HFFc6 (cell line): ENCODE measurements around the gene KIF18B. TPM values are rescaled to one million over a fixed set of nuclear protein-coding genes. Genes with fewer than 3 reads are reported as not detected.

Source experiments
- DNase-seq: peaks from one replicate; pipeline ENCODE4 v3.0.0-alpha.2; 2018
- H3K27ac Mint-ChIP-seq: 2 replicates; pipeline ENCODE4 v1.8.0; 2020; ENCODE audit warnings: mild to moderate bottlenecking, mixed read lengths
- H3K27me3 Mint-ChIP-seq: 2 replicates; pipeline ENCODE4 v1.8.0; 2021; ENCODE audit warnings: mild to moderate bottlenecking, moderate library complexity, mixed read lengths; ENCODE audit not compliant: insufficient read depth
- H3K36me3 Mint-ChIP-seq: 2 replicates; pipeline ENCODE4 v1.8.0; 2021; ENCODE audit warnings: low read depth, mixed read lengths
- H3K4me1 Mint-ChIP-seq: 2 replicates; pipeline ENCODE4 v1.8.0; 2020; ENCODE audit warnings: low read depth, mixed read lengths
- H3K4me3 Mint-ChIP-seq: 2 replicates; pipeline ENCODE4 v1.8.0; 2020; ENCODE audit warnings: mild to moderate bottlenecking, moderate library complexity, mixed read lengths
- H3K9me3 Mint-ChIP-seq: 2 replicates; pipeline ENCODE4 v1.8.0; 2020; ENCODE audit warnings: mild to moderate bottlenecking, mixed read lengths
- total RNA-seq, 6 experiments: library from RNA; stranded (reverse); fragmentation: NEBNext Ultra II Directional; extraction: Animal tissue kit (Norgen Biotek cat#: 25700); gene quantifications; 2 replicates in 1 of 6; 3 replicates in 5 of 6; pipeline ENCODE4 v1.2.3, GENCODE V29; 2021
- TF ChIP-seq, protein P1 (sequence below): fragments of 200-600 bp; sonication (generic); IDR thresholded peaks from 2 replicates; pipeline ENCODE4 v1.5.0; 2021; ENCODE audit warnings: antibody characterized with exemption, mild to moderate bottlenecking

Gene KIF18B
- total RNA-seq, 6 experiments from 2014 or later = 11.4 to 25.6 (median 24.1) TPM

DNA sequence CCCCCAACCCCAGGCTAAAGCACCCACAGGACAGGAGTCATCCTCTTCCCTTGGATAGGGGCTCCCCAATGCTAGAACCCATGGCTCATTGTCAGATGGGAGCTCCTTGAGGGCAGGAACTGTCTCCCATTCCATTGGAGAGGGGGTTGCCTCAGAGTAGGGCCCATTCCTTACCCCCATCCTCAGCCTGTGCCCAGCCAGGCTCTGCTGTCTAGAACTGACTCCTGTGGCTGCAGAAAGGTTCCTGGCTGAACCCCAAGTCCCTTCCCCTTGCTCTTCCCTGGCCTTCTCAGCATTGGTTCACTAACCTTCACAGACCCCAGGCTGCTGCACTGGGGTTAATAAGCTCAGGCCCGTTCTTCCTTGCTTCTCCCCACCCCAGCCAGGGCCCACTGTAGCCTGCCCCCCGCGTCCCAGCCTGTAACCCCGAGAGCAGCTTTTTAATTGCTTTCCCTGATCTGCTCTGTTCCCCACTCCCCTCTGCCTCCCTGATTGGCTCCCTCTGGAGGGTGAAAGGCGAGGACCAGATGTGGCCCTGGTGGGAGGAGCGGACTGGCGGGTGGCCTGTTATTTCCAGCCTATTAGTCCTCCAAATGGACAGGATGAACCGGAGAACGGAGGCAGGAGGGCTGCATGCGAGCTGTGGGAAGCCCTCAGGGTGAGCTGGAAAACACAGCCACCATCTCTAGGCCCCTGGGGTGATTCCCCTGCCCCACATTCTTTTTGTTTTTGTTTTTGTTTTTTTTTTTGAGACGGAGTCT is 26.3 kb downstream of the KIF18B start:
- peaks cover 6% of the 10 kb centered on the region for H3K27me3 Mint-ChIP-seq
- H3K27ac Mint-ChIP-seq = no peak overlapping the region
- H3K36me3 Mint-ChIP-seq = peaks cover 6% of the 10 kb centered on the region; the same call in 1 of the 2 replicates
- TF ChIP-seq, protein P1, sequence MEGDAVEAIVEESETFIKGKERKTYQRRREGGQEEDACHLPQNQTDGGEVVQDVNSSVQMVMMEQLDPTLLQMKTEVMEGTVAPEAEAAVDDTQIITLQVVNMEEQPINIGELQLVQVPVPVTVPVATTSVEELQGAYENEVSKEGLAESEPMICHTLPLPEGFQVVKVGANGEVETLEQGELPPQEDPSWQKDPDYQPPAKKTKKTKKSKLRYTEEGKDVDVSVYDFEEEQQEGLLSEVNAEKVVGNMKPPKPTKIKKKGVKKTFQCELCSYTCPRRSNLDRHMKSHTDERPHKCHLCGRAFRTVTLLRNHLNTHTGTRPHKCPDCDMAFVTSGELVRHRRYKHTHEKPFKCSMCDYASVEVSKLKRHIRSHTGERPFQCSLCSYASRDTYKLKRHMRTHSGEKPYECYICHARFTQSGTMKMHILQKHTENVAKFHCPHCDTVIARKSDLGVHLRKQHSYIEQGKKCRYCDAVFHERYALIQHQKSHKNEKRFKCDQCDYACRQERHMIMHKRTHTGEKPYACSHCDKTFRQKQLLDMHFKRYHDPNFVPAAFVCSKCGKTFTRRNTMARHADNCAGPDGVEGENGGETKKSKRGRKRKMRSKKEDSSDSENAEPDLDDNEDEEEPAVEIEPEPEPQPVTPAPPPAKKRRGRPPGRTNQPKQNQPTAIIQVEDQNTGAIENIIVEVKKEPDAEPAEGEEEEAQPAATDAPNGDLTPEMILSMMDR = peak; percentile 23; the same call in 1 of the 2 replicates
- H3K9me3 Mint-ChIP-seq = no peaks in the 10 kb centered on the region
- peaks cover 6% of the 10 kb centered on the region; the same call in 1 of the 2 replicates for H3K4me1 Mint-ChIP-seq
- no peak for DNase-seq
- H3K4me3 Mint-ChIP-seq = no peak overlapping the region

DNA sequence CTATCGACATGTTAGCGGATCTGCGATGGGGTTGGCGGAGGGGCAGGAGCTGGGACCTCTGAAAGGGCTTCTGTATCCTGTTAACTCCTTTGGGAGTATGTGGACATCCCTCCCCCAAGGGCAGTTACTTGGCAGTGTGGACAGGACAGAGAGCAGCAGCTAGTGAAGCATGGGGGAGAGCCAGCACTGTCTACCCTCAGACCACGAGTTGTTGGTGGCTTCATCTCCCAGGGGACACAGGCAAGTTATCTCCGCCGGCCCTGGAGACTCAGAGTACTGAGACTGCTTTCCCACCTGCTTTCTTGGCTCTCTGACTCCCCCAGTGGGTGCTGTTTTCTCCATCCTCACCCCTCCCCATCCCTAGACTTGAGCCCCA is 27.0 kb downstream of the KIF18B start:
- H3K4me3 Mint-ChIP-seq = no peak overlapping the region

DNA sequence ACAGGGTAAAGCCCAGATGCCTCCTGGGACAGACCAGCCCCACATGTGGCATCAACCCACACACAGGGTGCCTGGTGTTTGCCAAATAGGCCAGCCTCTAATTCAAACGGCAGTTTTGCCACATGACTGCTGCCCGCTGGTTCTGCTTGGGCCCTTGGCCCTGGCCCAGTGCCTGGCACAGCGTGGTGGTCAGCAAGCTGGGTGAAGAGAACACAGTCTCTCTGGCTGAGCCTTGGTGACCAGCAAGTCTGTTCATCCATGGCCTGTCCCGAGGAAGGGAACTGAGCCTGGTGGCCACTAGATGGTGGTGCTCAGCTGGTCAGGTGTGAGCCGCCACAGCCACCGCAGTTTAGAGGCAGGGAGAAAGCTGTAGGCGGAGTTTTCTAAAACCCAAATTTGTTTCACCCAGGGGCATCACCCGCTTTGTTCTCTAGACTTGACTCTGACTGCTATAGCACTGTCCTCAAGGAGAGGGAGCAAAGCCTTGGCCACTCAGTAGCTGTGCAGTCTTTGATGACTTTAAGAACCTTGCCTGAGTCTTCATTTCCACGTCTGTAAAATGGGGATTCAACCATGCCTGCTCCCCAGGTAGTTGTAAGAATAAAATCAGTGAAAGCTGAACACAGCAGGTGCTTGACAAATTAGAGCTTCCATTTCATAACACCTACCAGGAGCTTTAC is 27.5 kb downstream of the KIF18B start:
- peaks cover 6% of the 10 kb centered on the region for H3K27me3 Mint-ChIP-seq
- no peak overlapping the region for H3K27ac Mint-ChIP-seq
- no peak overlapping the region for H3K4me3 Mint-ChIP-seq
- peaks cover 6% of the 10 kb centered on the region; the same call in 1 of the 2 replicates for H3K4me1 Mint-ChIP-seq
- TF ChIP-seq, protein P1 = peak; percentile 90
- no peaks in the 10 kb centered on the region for H3K9me3 Mint-ChIP-seq
- DNase-seq = peak; percentile 76
- no peaks in the 10 kb centered on the region for H3K36me3 Mint-ChIP-seq

More for the DNA sequence above, 27.0 kb downstream of the KIF18B start:
- peaks cover 6% of the 10 kb centered on the region for H3K27me3 Mint-ChIP-seq
- H3K4me1 Mint-ChIP-seq = peaks cover 6% of the 10 kb centered on the region; the same call in 1 of the 2 replicates
- no peak overlapping the region; the same call in 1 of the 2 replicates for H3K27ac Mint-ChIP-seq
- 0 out of 2 replicates have a peak, but pooled peaks cover 1% of the 10 kb centered on the region for H3K36me3 Mint-ChIP-seq
- TF ChIP-seq, protein P1 = no peak
- no peak for DNase-seq
- H3K9me3 Mint-ChIP-seq = no peaks in the 10 kb centered on the region

DNA sequence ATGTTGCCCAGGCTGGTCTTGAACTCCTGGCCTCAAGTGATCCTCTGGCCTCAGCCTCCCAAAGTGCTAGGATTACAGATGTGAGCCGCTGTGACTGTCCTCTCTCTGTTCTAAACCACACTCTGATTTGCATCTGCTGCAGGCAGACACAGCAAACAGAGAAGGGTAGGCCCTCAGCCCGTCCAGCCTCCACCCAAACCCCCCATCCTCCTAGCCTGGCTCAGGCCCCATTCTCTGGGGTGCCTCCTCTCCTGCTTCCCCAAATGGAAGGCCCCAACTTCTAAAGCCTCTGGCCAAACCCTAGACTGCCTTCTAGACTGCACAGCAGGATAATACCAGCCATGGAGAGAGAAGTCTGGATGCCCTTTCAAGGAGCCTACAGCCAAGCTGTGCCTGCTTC is 28.2 kb downstream of the KIF18B start:
- no peaks in the 10 kb centered on the region for H3K9me3 Mint-ChIP-seq
- H3K4me3 Mint-ChIP-seq = no peak overlapping the region
- TF ChIP-seq, protein P1 = no peak
- no peaks in the 10 kb centered on the region for H3K36me3 Mint-ChIP-seq
- no peak overlapping the region for H3K27ac Mint-ChIP-seq
- H3K4me1 Mint-ChIP-seq = peaks cover 6% of the 10 kb centered on the region; the same call in 1 of the 2 replicates
- H3K27me3 Mint-ChIP-seq = peaks cover 6% of the 10 kb centered on the region
- no peak for DNase-seq

DNA sequence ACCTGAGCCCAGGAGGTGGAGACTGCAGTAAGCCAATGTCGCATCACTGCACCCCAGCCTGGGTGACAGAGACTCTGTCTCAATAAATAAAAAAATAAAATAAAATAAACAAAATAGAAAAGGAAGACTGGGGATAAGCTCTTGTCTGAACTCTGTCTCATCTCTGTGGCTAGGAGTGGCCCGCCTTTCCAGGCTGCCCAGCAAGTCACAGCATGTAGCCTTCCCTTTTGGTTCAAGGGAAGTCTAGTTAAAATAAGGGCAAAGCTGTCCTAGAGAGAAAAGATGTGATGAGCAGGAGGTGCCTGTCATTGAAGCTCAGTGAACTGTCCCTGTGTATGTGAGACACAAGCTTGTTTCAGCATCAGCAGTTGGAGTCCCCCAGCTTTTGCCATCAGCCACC is 29.6 kb downstream of the KIF18B start:
- no peaks in the 10 kb centered on the region for H3K9me3 Mint-ChIP-seq
- peaks cover 4% of the 10 kb centered on the region for H3K27me3 Mint-ChIP-seq
- TF ChIP-seq, protein P1 = no peak
- DNase-seq = no peak
- no peaks in the 10 kb centered on the region for H3K36me3 Mint-ChIP-seq
- H3K4me3 Mint-ChIP-seq = no peak overlapping the region
- H3K4me1 Mint-ChIP-seq = peaks cover 6% of the 10 kb centered on the region; the same call in 1 of the 2 replicates
- H3K27ac Mint-ChIP-seq = no peak overlapping the region
